OCI-LY7 (cell line): ENCODE results near the gene DCAF5.

ENCODE experiments used
- EZH2phosphoT487 ChIP-seq: fragments of 200-600 bp; sonication (generic); IDR thresholded peaks from 2 replicates; pipeline ENCODE4 v1.6.1; 2018; ENCODE audit warnings: low read depth, borderline replicate concordance, mild to moderate bottlenecking, mixed run types, antibody characterized with exemption, low read length, moderate library complexity, mixed read lengths
- TF ChIP-seq, protein P1 (sequence below): fragments of 200-600 bp; sonication (generic); conservative IDR thresholded peaks from 2 replicates; pipeline ENCODE4 v1.5.1; 2014; ENCODE audit warnings: mild to moderate bottlenecking, antibody characterized with exemption, low read length, moderate library complexity, mixed read lengths

DNA sequence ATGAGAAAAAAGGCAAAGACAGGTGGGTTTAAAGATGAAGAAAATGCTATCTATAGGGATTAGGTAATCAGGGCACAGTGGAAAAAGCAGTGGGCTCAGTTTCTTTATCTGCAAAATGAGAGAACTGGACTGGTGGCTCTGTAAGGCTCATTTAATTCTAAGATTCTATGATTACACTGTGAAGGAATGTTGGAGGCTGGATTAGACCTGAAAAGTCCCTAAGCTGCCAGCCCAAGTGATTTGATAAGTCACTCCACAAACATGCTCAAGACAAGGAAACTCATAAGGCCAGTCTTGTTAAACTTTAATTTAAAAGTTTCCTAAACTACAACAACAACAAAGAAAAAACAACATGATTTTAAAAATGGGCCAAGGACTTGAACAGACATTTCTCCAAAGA, 75.1 kb downstream of the DCAF5 start:
- TF ChIP-seq, protein P1, sequence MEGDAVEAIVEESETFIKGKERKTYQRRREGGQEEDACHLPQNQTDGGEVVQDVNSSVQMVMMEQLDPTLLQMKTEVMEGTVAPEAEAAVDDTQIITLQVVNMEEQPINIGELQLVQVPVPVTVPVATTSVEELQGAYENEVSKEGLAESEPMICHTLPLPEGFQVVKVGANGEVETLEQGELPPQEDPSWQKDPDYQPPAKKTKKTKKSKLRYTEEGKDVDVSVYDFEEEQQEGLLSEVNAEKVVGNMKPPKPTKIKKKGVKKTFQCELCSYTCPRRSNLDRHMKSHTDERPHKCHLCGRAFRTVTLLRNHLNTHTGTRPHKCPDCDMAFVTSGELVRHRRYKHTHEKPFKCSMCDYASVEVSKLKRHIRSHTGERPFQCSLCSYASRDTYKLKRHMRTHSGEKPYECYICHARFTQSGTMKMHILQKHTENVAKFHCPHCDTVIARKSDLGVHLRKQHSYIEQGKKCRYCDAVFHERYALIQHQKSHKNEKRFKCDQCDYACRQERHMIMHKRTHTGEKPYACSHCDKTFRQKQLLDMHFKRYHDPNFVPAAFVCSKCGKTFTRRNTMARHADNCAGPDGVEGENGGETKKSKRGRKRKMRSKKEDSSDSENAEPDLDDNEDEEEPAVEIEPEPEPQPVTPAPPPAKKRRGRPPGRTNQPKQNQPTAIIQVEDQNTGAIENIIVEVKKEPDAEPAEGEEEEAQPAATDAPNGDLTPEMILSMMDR, result no peak
- no peak for TF ChIP-seq EZH2phosphoT487
